Measurements from ENCODE around the gene CCNB2. TPM values are rescaled to one million over a fixed set of nuclear protein-coding genes. Genes with fewer than 3 reads are reported as not detected.

The CCNB2 gene
- total and polyA plus RNA-seq, 2 donors (not counting 1 experiment from before 2014, with no cell fraction given), result 18.5 to 19.3 TPM

Other genes starting within 250 kb of the CCNB2 start
- 57.0 and 67.2 TPM in 2 replicates for gene SLTM, start 171.5 kb upstream of the CCNB2 start, total RNA-seq
- 19.3 and 27.2 TPM in 2 replicates for gene SLTM, start 171.5 kb upstream of the CCNB2 start, polyA plus RNA-seq
- 12.6 and 19.3 TPM in 2 replicates for gene RNF111, start 117.5 kb upstream of the CCNB2 start, total RNA-seq
- gene RNF111, start 117.5 kb upstream of the CCNB2 start, polyA plus RNA-seq, result 19.2 and 20.9 TPM in 2 replicates
- not detected in 2 replicates for gene LDHAL6B, start 101.7 kb downstream of the CCNB2 start, total RNA-seq
- not detected in 2 replicates for gene LDHAL6B, start 101.7 kb downstream of the CCNB2 start, polyA plus RNA-seq